Activated CD4-positive, alpha-beta T cell treated with anti-CD3 and anti-CD28 coated beads for 48 hours (primary cell): ENCODE results near the gene TDRD9.

ENCODE experiments used
- DNase-seq: peaks from one replicate; pipeline ENCODE4 v3.0.0-alpha.2; 2020

TDRD9 gene

GRCh38 chr14:104094056-104094708 lies 165.9 kb downstream of the TDRD9 start:
- no peak for DNase-seq

DNA sequence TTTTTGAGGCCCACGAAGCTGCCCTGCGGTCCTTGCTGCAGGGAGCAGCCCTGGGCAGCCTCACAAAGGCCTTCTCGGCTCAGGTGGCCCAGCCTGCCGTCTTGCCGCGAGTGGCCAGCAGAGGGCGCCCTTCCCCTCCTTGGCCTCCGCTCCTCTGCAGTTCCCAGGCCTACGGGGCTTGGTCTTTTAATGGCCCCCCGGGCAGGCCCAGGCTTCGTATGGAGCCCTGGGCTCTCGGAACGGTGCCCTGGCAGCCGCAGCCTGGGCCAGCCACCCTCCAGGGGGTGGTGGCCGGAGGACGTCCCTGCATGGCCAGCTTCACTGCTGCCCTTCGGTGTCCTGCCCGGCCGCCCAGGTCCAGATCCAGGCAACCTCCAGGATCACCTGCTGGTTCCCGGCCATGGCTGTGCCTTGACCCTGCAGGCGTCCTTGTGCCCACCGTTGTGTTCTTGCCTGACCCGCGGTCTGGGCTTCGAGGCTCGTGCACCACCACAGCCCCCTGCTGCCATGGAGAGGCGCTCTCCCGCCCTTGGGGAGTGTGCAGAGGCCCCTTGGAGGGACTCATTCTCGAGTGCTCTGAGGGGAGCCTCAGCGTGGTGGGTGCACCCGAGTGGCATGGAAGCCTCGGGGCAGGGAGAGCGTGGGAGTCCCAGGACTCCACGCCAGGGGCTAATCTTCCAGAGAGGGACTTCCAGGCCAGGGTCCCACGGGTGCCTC lies 166.6 kb downstream of the TDRD9 start:
- peak; percentile 87 for DNase-seq

DNA sequence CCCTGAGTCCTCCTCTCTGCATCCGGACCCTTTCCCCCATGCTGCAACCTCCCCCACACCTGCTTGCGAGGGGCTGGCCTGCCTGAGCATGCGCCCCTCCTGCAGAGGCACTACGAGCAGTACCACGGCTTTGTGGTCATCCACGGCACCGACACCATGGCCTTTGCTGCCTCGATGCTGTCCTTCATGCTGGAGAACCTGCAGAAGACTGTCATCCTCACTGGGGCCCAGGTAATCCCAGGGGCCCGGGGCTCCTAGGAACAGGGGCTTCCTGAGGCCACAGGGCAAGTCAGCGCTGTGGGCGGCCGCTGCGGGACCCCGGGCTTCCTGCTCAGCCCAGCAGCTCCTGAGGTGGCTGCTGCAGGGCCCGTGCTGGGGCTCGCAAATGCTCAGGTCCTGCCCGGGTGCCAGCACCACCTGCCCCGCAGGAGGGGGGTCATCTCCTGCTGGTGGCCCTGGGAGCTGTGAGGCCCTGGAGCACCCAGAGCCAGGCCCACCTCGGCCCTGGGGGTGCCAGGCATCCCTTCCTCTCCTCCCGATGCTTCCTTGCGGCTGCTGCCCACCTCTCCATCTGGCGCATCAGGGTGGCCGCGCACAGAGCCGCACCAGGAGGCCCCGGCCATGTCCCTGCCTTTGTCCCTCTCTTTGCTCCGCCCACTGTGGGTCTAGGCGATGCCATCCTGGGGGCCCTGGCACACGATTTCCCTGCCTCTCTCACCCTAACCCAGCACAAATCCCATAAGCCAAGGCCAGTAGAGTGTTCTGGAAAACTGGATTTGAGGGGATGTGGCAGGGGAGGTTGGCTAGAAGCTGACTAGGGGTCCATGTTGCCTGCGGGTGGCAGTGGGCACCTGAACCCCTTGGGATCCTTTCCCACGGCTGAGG lies 167.4 kb downstream of the TDRD9 start:
- no peak for DNase-seq

- no peak for DNase-seq
Observed at GRCh38 chr14:104096318-104096717, 168.1 kb downstream of the TDRD9 start.

DNA sequence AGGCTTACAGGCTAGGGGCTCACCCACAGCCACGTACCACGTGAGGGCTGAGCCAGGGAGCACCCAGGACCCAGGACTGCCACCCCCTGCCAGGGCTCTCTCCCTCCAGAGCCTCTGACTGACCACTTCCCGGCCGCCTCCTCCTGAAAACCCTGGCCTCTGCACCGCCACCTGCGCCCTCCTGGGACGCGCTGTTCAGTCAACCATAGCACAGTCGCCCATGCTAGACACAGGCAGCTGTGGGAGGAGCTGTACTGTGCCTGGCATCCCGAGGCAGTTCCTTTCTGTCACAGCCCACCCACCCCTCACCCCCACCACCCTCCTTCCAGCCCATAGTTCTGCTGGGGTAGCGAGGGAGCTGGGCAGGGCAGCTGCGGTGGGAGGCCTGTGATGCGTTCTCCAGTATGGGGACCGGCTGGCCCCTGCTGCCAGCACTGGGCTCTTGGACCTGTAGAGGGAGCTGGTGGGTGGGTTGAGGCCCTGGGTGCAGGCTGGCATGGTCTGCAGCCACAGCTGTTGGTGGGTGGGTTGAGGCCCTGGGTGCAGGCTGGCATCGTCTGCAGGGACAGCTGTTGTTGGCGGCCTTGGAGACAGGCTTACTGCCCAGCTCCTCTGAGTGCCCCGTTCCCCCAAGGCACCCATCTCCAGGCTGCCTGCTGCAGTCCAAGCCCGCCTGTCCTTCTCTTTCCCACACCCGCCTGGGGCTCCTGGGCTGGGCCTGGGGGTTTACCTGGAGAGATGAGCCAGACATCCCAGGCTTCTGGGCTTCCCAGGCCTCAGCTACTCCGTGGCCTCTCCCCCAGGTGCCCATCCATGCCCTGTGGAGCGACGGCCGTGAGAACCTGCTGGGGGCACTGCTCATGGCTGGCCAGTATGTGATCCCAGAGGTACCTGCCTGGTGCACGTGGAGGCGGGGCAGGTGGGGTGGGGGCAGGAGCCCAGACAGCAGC lies 168.8 kb downstream of the TDRD9 start:
- DNase-seq: no peak

GRCh38 chr14:104098272-104099095 lies 170.2 kb downstream of the TDRD9 start:
- DNase-seq: no peak

- DNase-seq: no peak
Observed at GRCh38 chr14:104099096-104100041, 171.1 kb downstream of the TDRD9 start.

DNA sequence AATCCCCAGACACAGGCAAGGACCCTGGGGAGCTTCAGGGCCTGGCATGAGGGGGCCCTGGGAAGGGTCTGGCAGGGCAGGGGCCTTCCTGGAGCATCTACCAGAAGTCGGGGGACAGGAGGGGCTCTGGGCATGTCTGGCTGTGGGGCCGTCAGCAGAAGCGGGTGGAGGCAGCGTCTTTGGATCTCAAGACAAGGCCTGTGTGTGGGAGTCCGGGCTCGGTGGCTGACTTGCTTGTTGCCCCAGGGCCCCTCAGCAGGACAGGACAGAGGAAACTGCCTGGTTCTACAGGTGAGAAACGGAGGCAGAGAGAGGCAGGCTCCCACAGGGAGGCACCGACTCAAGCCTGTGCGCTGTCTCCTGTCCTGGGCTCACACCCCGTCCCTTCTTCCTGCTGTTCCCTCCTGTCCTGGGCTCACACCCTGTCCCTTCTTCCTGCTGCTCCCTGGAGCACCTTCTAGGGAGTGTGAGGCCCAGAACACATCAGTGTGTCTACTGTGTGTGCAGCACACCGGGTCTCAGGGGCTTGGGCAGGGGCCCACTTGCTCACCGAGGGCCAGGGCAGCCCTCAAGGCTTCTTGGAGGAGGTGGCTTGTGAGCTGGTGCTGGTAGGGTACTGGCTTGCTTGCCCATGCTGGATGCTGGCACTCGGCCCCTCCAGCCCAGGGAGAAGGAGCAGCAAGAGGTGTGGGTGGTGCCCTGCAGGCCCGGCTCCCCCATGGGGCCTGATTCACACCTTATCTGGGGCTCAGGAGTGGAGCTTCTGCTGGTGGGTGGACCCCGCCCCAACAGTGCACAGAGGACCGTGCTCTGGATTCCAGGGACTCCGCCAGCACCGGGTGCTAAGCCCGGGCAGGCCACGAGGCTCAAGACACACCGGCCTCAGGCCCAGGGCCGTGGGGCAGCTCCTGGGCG lies 172.2 kb downstream of the TDRD9 start:
- no peak for DNase-seq

GRCh38 chr14:104101086-104101621 lies 172.9 kb downstream of the TDRD9 start:
- DNase-seq: no peak

DNA sequence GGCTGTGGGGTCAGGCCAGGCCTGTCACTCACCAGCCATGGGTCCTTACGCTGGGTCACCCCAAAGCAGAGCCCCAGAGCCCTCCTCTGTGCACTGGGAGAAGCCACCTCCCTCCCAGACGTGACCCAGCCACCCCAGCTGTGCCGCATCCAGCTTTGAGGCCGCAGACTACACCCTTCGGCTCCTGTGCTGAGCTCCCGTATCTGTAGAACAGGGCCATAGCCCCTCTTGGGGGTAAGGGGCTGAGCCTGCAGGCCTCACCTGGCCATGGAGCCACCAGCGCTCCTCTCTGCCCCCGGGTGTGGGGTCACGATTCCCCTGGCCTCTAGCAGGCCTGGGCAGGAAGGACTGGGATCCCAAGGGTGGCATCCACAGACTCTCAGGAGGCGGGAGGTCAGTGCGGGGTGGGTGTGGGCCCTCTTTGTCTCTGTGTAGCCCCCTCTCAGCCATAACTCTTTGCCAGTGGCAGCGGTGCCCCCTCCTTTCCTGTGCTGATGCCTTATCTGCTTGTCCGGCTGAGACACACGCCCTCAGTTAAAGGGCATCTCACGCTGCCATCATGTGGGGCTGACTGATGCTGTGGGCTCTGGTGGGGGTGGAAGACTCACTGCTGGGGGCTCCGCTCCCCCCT lies 173.5 kb downstream of the TDRD9 start:
- no peak for DNase-seq
